GM19468 (cell line): ENCODE measurements around the gene NPDC1.

Source experiments
- ATAC-seq: cut with Tn5 transposase; IDR thresholded peaks from one replicate; pipeline ENCODE4 v1.9.1; 2021; ENCODE audit warnings: mild to moderate bottlenecking, moderate library complexity, moderate number of reproducible peaks; ENCODE audit not compliant: unreplicated experiment; ENCODE audit errors: extremely low read depth

The NPDC1 gene

GRCh38 chr9:137057545-137057944, 11.6 kb upstream of the NPDC1 start:
- ATAC-seq = no peak

GRCh38 chr9:137056739-137057415, 10.9 kb upstream of the NPDC1 start:
- ATAC-seq = no peak

DNA sequence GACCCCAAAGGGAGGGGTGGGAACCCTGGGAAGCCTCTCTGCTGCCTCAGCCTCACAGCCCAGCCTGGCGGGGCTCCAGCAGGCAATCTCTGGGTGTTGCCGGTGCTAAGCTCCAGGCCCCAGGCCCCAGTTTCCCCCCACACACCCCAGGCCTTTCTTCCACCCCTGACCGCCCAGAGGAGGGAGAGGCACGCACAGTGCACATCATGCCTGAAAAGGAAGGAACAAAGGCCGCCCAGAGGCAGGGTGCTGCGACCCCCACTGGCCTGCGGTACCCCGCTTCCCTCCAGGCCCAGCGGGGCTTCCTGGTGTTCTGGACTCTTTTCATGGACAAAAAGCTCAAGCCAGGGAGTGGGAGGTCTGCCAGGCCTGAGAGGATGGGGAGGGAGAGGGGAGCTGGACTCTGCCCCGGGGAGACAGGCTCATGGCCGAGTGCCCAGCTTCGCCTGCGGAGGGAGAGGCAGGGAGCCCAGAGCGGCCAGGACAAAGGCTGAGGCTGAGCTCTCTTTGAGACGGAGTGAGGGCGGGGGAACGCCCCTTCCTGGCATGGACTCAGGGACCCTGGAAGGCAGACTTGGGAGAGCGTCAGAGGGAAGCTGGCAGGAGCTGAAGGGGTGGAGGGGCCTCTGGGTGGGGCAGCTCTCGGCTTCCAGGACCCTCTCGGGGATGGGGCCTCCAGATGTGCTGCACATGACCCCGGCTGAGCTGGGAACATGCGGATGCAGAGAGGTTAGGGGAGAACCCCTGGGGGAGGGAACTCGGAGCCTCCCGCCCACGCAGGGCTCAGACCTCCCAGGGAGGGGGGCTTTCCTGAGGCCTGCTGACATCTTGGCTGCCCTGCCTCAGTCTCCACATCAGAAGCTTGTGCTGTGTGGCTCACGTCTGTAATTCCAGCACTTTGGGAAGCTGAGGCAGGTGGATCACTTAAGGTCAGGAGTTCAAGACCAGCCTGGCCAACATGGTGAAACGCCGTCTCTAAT, 9.7 kb upstream of the NPDC1 start:
- ATAC-seq = no peak

GRCh38 chr9:137054932-137055384, 9.0 kb upstream of the NPDC1 start:
- ATAC-seq = no peak

GRCh38 chr9:137053944-137054931, 8.3 kb upstream of the NPDC1 start, which contains the start of gene ENTPD2:
Gene ENTPD2, minus strand, starts transcription at chr9:137054061. Its CDS starts 64 bp downstream, at chr9:137053997.
- ATAC-seq = no peak

- ATAC-seq = no peak
These were observed 7.3 kb upstream of the NPDC1 start for GRCh38 chr9:137052998-137053943.

DNA sequence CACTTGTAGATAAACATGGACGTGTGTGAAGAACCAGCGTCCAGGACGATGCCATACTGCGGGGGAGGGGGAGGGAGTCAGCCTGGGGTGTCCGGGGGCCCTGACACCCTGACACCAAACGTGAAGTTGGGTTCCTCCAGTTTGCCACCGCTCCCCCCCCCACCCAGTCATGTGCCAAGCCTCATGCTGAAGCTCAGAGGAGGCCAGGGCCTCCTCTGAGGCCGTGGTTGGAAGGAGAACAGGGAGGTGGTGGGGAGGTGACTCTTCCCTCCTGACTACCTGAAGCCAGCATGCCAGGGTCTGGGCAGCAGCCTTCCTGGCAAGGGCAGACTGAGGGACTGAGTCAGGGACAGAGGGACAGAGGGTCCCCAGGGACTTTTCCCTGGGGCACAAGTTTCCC, 6.3 kb upstream of the NPDC1 start:
- ATAC-seq = no peak

DNA sequence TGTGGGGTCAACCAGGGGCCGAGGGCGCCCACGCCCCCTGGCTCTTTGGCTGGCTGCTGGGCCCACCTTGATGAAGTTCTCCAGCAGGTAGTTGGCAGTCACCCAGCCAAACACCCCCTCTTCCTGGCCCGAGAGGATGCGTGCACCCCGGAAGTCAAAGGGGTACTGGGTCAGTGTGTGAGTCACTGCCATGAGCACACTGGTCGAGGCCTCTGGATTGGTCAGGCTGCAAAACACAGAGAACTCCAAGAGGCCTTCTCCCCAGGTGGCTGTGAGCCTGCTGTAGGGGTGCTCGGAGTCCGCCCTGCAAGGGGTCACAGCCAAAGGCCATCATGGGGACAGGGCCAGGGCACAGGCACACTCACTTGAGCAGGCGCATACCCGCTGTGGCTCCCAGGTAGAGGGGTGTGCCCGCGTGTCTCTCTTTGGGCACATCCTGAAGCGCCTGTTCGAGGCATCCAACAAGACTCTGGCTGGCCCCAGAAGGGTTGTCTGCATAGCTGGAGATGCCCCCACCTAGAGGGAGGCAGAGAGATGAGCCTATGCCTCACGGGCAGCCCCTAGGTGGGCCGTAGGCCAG, 5.3 kb upstream of the NPDC1 start:
- ATAC-seq = no peak

DNA sequence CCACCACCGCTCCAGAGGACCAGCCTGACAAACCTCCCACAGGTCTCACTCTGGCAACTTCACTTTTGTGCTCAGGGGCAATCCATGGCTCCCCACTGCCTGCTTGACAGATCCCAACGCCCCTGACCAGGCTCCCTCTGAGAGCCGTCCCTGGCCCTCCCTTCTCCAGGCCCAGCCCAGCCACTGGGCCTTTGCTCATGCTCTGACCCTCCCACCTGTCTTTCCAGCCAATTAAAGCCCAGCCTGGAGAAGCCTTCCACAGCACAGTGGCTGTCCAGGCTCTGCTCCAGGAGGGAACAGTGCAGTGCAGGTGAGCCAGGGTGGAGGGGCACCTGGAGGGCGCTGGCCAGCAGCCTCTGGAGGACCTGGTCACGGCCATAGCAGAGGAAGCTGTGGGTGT, 4.6 kb upstream of the NPDC1 start:
- ATAC-seq = no peak

DNA sequence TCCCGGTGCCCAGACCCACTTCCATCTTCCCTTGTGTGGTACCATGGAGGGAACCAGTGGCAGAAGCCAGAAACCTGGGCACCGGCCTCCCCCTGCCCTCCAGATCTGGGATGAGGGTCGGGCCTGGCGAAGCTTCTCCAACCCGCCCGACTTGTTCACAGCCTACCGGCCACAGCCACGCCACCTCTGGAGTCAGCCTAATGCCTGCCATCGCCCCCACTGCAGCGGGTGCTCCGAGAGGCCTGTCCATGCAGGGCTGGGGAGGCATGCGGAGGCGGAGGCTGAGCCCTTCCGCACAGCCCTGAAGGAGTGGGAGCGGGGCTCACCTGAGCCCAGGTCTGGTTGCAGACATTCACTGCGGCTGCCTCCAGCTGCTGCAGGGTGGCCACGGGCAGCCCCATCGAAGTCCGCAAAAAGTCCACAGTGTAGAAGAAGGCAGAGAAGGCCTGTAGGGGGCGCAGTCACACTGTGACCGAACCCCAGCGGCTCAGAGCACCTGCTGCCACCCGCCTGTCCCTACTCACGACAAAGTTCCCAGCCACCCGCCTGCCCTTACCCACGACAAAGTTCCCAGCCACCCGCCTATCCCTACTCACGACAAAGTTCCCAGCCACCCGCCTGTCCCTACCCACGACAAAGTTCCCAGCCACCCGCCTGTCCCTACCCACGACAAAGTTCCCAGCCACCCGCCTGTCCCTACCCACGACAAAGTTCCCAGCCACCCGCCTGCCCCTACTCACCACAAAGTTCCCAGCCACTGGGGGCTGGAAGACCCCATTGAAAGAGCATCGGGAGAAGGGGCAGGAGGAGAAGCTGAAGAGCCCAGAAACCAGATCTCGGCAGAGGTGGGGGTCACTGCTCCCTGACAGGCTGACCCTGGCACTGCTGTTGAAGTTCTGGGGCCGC, 3.8 kb upstream of the NPDC1 start:
- ATAC-seq = no peak

GRCh38 chr9:137048655-137049543, 2.9 kb upstream of the NPDC1 start:
- ATAC-seq = no peak

DNA sequence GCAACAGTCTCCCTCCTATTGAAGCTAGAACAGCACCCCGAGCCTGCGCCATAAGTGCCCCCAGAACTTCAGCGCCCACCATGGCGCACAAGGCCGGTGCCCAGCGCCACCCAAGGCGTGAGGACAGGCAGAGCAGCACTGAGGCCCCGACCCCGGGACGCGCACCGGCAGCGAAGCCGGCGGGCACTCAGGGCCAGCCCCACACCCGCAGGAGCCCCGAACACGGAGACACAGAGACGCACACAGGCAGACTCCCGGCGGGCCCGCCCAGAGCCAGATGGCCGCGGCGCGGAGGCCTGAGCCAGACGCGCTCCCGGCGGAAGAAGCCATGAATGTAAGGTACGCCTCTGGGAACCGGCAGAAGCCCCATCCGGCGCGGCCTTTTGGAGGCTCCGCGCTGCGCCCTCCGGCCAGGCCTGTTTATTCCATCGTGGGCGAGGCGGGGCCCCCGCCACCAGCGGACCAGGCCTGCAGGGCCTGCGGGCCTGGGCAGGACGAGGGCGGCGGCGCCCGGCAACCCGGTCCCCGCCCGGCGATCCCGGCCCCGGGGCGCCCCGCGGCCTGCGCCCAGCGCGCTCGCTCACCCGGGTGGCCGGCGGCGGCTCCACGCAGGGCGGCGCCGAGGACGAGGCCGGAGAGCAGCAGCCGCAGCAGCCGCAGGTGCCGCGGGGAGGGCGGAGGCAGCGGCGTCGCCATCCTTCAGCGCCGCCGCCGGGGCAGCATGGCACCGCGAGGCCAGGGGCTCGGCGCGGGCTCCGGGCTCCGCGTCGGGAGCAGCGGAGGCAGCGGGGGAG, 486 bp downstream of the NPDC1 start:
- ATAC-seq = no peak

DNA sequence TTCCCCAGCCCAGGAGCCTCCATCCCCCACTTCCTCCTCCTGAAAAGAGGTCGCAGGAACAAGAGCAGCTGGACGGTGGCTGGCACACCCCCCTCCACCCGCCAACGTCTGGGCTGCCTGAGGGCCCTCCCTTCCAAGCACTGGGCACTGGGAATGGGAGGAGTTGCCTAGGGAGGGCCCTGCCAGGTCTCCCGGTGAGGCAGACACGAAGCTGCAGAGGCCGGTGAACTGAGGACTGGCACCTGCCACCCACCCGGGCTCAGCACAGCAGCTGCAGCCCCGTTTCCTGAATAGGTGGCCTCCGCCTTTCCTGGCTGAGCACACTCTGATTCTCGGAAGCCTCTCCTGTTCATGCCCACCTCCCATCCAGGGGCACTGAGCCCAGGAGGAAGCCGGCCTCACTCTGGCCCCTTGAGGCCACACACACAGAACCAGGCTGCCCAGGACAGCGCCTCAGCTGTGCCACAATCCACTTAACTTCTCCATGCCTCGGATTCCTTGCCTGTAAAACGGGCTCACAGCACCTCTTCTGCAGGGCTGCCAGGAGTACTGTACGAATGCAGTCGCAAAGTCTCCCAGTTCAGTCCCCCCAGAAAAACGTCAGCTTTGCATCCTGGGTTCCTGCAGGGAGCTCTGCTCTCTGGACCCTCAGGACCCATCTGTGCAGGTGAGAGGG, 1.3 kb downstream of the NPDC1 start:
- ATAC-seq = no peak

- no peak for ATAC-seq
These were observed 1.9 kb downstream of the NPDC1 start for GRCh38 chr9:137044037-137044436.
